ENCODE data around the gene OR2S2. TPM values are rescaled to one million over a fixed set of nuclear protein-coding genes. Genes with fewer than 3 reads are reported as not detected.

The OR2S2 gene
- total RNA-seq, 4 donors from 2014 or later, result not detected

- no peak for DNase-seq
- Histone ChIP-seq H3K27ac (no peak overlapping the region), H3K4me1 (no peaks in the 10 kb centered on the region), H3K4me3 (no peak overlapping the region), H3K36me3 (no peaks in the 10 kb centered on the region), H3K27me3 (peaks cover 0 to 40% (median 0%) of the 10 kb centered on the region in 4 donors), H3K9me3 (no peaks in the 10 kb centered on the region)
- intact Hi-C loops (cut with DNase I), result no loop called here
- WGBS, 2 donors, result 78 to 89% methylated on average over 6 of the region's 6 CpGs
- TF ChIP-seq POLR2A (IDR thresholded peaks at IDR 0.05) (no peak), CTCF (IDR thresholded peaks at IDR 0.05) (no peak)
These were observed 7.1 kb upstream of the OR2S2 start for GRCh38 chr9:35965011-35965410.

GRCh38 chr9:35962126-35962906 is 4.4 kb upstream of the OR2S2 start:
- DNase-seq, result no peak
- Histone ChIP-seq H3K9me3 (no peaks in the 10 kb centered on the region), H3K4me1 (no peaks in the 10 kb centered on the region), H3K27me3 (peaks cover 0 to 32% (median 0%) of the 10 kb centered on the region in 4 donors), H3K27ac (peak overlapping the region in 1 of 4 donors; percentile 17), H3K36me3 (no peaks in the 10 kb centered on the region), H3K4me3 (no peak overlapping the region)
- 45 to 58% methylated on average over 3 to 9 of the region's 23 CpGs for WGBS, 2 donors
- intact Hi-C loops (cut with DNase I), result no loop called here
- no peak for TF ChIP-seq POLR2A (IDR thresholded peaks at IDR 0.05)
- TF ChIP-seq CTCF (IDR thresholded peaks at IDR 0.05), result no peak

GRCh38 chr9:35960039-35960655 is 2.2 kb upstream of the OR2S2 start:
- 65 to 70% methylated on average over 2 to 3 of the region's 3 CpGs for WGBS, 2 donors
- Histone ChIP-seq H3K27me3 (peaks cover 0 to 33% (median 0%) of the 10 kb centered on the region in 4 donors), H3K9me3 (no peaks in the 10 kb centered on the region), H3K27ac (no peak overlapping the region), H3K4me3 (no peak overlapping the region), H3K36me3 (no peaks in the 10 kb centered on the region), H3K4me1 (no peaks in the 10 kb centered on the region)
- no peak for TF ChIP-seq CTCF (IDR thresholded peaks at IDR 0.05)
- no peak for TF ChIP-seq POLR2A (IDR thresholded peaks at IDR 0.05)
- intact Hi-C loops (cut with DNase I), result no loop called here
- no peak for DNase-seq

- Histone ChIP-seq H3K27ac (no peak overlapping the region), H3K4me1 (no peaks in the 10 kb centered on the region), H3K4me3 (no peak overlapping the region), H3K9me3 (no peaks in the 10 kb centered on the region), H3K27me3 (peaks cover 0 to 46% (median 0%) of the 10 kb centered on the region in 4 donors), H3K36me3 (no peaks in the 10 kb centered on the region)
- DNase-seq, result no peak
- TF ChIP-seq POLR2A (IDR thresholded peaks at IDR 0.05) (no peak), CTCF (IDR thresholded peaks at IDR 0.05) (no peak)
- 62 to 66% methylated on average over 5 of the region's 5 CpGs for whole genome bisulfite sequencing, 2 donors
- intact Hi-C loops (cut with DNase I), result loop anchor here (5.0 kb wide), 1 partner anchor 66 kb away; no protein-coding TSS in a partner anchor
These were observed 1.3 kb downstream of the OR2S2 start for GRCh38 chr9:35956651-35957050.

- intact Hi-C loops (cut with DNase I), result loop anchor here (5.0 kb wide), 1 partner anchor 67 kb away; no protein-coding TSS in a partner anchor
- DNase-seq, result no peak
- no peaks in the 10 kb centered on the region for H3K4me1 ChIP-seq
- TF ChIP-seq CTCF (IDR thresholded peaks at IDR 0.05), result peak; percentile 59 to 83 (median 74)
- TF ChIP-seq POLR2A (IDR thresholded peaks at IDR 0.05), result no peak
- peaks cover 0 to 40% (median 0%) of the 10 kb centered on the region in 4 donors for H3K27me3 ChIP-seq
- H3K9me3 ChIP-seq, result no peaks in the 10 kb centered on the region
- H3K27ac ChIP-seq, result no peak overlapping the region
- 11 to 12% methylated on average over 6 of the region's 6 CpGs for WGBS, 2 donors
- H3K36me3 ChIP-seq, result no peaks in the 10 kb centered on the region
- H3K4me3 ChIP-seq, result no peak overlapping the region
These were observed 2.9 kb downstream of the OR2S2 start for GRCh38 chr9:35954942-35955546.
